Inferior parietal cortex (tissue), 1 donor: ENCODE data around the gene PTPRD.
A peak's percentile ranks its signal among the peaks of the same experiment; 100 is the strongest.
"Not testable (repeated sequence)": the region's sequence is repeated elsewhere in the genome, so short reads cannot be mapped to it uniquely, and the experiment has no call there.

ENCODE experiments used
- DNase-seq: peaks from one replicate; pipeline ENCODE4 v3.0.0-alpha.2; 2016; ENCODE audit errors: extremely low spot score

Gene PTPRD

GRCh38 chr9:9970514-9970913 lies 642.3 kb downstream of the PTPRD start:
- DNase-seq: no peak

GRCh38 chr9:9963841-9964240 lies 649.0 kb downstream of the PTPRD start:
- no peak for DNase-seq

- no peak for DNase-seq
Observed at GRCh38 chr9:9961934-9962333, 650.9 kb downstream of the PTPRD start.

GRCh38 chr9:9961487-9961886 lies 651.3 kb downstream of the PTPRD start:
- DNase-seq: no peak

- no peak for DNase-seq
Observed at GRCh38 chr9:9951556-9952160, 661.1 kb downstream of the PTPRD start.

- no peak for DNase-seq
Observed at GRCh38 chr9:9950813-9951212, 662.0 kb downstream of the PTPRD start.

GRCh38 chr9:9949978-9950377 lies 662.8 kb downstream of the PTPRD start:
- DNase-seq: no peak

GRCh38 chr9:9949368-9949767 lies 663.4 kb downstream of the PTPRD start:
- no peak for DNase-seq

- no peak for DNase-seq
Observed at GRCh38 chr9:9945966-9946365, 666.8 kb downstream of the PTPRD start.

- peak; percentile 92 for DNase-seq
Observed at GRCh38 chr9:9942764-9943424, 669.9 kb downstream of the PTPRD start.

- DNase-seq: no peak
Observed at GRCh38 chr9:9938432-9938831, 674.4 kb downstream of the PTPRD start.

- DNase-seq: not testable (repeated sequence)
Observed at GRCh38 chr9:9931464-9931863, 681.3 kb downstream of the PTPRD start.

GRCh38 chr9:9924376-9924775 lies 688.4 kb downstream of the PTPRD start:
- DNase-seq: no peak

- DNase-seq: no peak
Observed at GRCh38 chr9:9921805-9922204, 691.0 kb downstream of the PTPRD start.

GRCh38 chr9:9920425-9921060 lies 692.3 kb downstream of the PTPRD start:
- DNase-seq: no peak

- no peak for DNase-seq
Observed at GRCh38 chr9:9919174-9919775, 693.5 kb downstream of the PTPRD start.

- no peak for DNase-seq
Observed at GRCh38 chr9:9917400-9917799, 695.4 kb downstream of the PTPRD start.

GRCh38 chr9:9914174-9914573 lies 698.6 kb downstream of the PTPRD start:
- DNase-seq: no peak

- DNase-seq: no peak
Observed at GRCh38 chr9:9913276-9913832, 699.4 kb downstream of the PTPRD start.

- no peak for DNase-seq
Observed at GRCh38 chr9:9912459-9912858, 700.3 kb downstream of the PTPRD start.

GRCh38 chr9:9905736-9906135 lies 707.1 kb downstream of the PTPRD start:
- no peak for DNase-seq

- no peak for DNase-seq
Observed at GRCh38 chr9:9904041-9904440, 708.8 kb downstream of the PTPRD start.

GRCh38 chr9:9901624-9902023 lies 711.2 kb downstream of the PTPRD start:
- DNase-seq: no peak
